ENCODE measurements around the gene LSM14A.
A peak's percentile ranks its signal among the peaks of the same experiment; 100 is the strongest.
"Not testable (repeated sequence)": the region's sequence is repeated elsewhere in the genome, so short reads cannot be mapped to it uniquely, and the experiment has no call there.

LSM14A gene

GRCh38 chr19:34193439-34193838 is 21.1 kb downstream of the LSM14A start:
- DNase-seq: no peak

DNA sequence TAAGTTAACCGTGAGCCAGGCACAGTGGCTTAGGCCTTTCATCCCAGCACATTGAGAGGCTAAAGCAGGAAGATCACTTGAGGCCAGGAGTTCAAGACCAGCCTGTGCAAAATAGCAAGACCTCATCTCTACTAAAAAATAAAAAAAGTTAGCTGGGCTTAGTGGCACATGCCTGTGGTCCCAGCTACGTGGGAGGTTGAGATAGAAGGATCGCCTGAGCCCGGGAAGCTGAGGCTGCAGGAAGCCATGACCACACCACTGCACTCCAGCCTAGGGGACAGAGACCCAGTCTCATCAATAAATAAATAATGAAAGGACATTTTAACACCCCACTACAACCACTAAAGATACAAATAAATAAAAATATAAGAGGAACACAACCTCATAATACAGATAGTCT is 21.6 kb downstream of the LSM14A start:
- no peak for DNase-seq

DNA sequence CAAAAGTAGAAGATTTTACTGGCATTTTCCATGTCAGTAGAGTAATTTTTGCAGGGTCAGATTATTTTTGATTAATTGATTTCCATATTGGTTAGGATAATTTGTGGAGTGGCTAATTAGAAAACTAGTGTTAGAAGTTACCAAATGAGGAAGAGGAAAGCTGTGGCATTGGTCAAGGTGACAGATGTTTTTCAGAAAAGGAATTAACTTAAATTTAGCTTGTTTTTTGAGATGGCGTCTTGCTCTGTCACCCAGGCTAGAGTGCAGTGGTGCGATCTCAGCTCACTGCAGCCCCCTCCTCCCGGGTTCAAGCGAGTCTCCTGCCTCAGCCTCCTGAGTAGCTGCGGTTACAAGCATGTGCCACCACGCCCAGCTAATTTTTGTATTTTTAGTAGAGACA is 28.8 kb downstream of the LSM14A start:
- DNase-seq: no peak

DNA sequence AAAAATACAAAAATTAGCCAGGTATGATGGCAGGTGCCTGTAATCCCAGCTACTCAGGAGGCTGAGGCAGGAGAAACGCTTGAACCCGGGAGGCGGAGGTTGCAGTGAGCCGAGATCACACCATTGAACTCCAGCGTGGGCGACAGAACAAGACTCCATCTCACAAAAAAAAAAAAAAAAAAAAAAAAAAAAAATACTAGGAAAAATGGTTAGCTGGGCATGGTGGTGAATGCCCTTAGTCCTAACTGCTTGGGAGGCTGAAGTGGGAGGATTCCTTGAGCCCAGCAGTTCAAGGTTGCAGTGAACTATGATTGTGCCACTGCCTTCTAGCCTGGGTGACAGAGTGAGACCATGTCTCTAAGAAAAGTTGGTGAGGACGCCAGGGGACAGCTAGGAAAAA is 33.0 kb downstream of the LSM14A start:
- not testable (repeated sequence) for DNase-seq

- no peak for DNase-seq
Measured at GRCh38 chr19:34208291-34208884, 36.1 kb downstream of the LSM14A start.

DNA sequence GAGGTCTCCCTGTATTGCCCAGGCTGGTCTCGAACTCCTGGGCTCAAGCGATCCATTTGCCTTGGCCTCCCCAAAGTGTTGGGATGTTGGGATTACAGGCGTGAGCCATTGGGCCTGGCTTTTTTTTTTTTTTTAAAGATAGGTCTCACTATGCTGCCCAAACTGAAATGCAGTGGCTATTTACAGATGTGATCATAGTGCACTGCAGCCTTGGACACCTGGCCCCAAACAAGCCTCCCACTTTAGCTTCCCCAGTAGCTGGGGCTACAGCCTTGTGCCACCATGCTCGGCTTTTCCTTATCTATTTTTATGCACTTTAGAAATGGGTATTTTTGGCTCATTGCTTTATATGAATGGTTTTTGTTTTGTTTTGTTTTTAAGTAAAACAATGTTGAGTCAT is 37.4 kb downstream of the LSM14A start:
- DNase-seq: no peak

DNA sequence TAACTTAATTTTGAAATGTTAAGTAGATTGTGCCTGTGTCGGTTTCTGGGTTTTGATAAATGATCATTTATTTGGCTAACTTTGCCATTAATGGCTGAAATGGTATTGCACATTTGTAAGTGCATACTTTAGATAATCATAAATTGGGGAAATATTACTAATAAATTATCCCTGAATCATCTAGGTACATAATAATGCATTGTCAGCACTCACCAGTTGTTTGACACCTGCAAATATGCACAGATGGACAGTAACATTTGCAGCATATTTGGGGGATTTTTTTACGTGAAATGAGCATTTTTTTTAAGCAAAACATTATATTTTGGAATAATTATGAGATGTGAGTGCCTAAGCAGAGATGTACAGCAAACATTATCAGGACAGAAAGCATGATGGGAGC is 41.0 kb downstream of the LSM14A start:
- no peak for DNase-seq

GRCh38 chr19:34214040-34214439 is 41.7 kb downstream of the LSM14A start:
- DNase-seq: no peak

- DNase-seq: no peak
Measured at GRCh38 chr19:34215006-34215665, 42.8 kb downstream of the LSM14A start.

GRCh38 chr19:34215666-34216038 is 43.3 kb downstream of the LSM14A start:
- no peak for DNase-seq

DNA sequence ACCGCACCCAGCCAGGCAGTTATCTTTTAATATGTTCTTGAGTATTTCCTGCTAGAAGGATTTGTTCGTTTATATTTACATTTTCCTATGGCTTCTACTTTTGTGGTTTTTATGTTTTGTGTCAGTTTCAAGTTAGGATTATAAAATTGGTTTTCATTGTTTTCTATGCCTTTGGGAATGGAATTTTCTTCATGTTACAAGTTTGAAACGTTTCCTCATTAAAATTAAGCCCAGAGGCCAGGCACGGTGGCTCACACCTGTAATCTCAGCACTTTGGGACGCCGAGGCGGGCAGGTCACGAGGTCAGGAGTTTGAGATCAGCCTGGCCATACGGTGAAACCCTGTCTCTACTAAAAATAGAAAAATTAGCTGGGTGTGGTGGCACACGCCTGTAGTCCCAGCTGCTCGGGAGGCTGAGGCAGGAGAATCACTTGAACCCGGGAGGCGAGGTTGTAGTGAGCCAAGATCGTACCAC is 44.5 kb downstream of the LSM14A start:
- DNase-seq: not testable (repeated sequence)

DNA sequence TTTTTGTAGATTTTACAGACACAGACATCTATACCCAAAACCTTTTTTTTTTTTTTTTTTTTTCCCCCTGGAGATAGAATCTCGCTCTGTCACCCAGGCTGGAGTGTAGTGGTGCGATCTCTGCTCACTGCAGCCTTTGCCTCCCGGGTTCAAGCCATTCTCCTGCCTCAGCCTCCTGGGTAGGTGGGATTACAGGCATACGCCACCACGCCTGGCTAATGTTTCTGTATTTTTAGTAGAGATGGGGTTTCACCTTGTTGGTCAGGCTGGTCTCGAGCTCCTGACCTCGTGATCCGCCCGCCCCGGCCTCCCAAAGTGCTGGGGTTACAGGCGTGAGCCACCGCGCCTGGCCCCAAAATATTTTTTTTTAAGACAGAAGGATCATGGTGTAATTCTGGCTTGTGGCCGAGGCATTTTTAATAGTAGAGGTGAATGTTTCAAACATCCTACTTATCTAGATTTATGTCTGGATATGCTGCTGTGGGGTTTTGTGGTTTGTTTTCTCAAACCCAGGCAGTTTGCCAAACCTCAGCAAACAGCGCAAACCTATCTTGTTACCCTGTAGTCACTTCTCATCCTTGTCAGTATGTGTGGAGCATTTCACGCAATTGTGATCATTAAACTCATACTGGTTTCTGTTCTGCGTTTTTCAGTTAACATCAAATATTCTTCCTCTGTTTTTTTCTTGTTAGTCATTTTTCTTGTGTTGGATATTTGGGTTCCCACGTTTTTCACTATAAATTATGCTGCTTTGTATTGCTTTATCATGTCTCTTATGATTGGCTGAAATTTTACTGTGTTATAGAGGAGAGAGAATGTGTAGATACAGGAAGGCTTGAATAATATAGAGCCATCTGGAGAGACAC is 45.9 kb downstream of the LSM14A start:
- peak; percentile 86 for DNase-seq

DNA sequence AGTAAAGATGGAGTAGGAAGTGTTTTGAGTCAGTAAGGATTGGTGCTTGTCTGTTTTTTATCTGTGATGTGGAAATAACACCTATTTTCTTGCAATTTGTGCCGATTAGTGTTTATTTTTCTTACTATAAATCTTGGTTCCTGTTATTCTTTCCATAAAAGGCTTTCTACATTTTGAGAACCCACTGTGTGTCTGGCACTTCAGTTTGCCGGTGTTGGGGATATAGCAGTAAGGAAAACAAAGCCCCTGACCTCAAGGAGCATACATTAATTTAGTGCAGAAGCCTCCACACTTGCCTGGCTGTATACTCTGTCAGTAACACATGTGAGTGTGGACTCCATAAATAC is 46.5 kb downstream of the LSM14A start:
- no peak for DNase-seq

DNA sequence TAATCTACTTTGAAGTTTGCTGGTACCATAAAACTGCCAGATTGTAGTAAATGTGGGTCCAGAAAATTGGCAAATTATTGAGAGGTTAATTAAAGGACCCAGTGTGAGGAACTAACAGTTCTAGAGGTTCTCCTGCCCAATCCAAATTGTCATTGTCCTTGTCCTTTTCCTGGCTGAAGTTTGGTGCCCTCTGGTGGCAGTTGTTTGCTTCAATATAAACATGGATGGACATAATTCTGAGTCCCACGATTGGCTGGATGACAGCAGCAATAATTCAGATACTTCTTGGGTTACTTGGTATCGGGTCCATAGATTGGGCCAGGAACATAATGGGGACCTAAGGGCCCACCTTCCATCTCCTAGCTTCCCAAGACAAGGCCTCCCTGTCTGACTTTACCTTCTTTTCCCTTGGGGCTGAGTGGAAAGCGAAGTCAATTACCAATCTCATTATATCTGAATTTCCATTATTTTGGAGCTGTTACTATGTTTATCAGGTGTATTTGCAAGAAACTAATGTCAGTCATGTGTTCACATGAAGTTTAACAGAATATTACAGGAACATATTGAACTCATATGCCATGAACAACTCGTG is 48.3 kb downstream of the LSM14A start:
- DNase-seq: peak; percentile 5

DNA sequence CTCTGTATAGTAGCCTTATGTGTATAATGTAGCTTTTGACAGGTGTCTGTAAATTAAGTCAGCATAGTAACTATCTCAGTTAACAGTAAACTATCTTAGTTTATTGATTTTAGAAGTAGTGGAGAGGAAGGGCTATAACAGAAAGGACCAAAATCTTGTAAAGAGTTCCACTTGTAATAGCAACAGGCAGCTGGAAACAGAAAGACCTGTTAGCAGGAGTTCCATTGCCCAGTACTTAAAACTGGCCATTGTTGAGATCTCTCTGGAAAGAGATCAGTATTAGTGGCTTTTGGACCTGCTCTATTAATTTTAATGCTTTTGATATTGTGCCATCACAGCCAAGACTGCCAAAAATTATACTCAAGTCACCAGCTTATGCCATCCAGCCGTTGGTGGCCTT is 50.1 kb downstream of the LSM14A start:
- no peak for DNase-seq

DNA sequence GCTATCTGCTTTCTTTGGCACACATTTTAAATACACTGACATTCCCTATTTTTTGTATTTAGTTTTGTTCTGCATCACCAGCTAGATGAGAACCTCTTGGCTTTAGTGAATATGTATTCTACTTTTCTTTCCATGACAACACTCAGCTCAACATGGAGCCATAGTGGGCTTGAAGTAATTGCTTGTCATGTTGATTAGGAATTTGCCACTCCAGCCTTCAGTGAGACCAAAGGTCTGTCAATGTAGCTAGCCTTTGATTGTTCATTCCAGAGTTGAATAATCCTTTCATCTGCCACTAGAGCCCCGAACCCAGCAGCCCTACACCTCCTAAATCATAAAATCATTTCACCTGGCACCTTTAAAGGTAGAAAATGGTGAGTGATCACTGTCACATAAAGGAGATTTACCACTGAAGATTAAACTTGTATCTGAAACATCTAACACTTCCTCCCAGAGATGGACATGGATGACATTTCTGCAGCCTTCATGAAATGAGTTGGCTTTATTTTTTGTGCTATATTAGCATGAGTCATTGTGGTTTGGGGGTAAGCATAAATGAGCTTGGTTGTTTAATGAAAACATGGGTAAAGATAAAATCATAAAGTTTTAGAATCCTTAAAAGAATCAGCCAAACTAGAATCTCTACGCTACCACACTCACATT is 52.8 kb downstream of the LSM14A start:
- DNase-seq: no peak

- DNase-seq: no peak
Measured at GRCh38 chr19:34225659-34226015, 53.3 kb downstream of the LSM14A start.

DNA sequence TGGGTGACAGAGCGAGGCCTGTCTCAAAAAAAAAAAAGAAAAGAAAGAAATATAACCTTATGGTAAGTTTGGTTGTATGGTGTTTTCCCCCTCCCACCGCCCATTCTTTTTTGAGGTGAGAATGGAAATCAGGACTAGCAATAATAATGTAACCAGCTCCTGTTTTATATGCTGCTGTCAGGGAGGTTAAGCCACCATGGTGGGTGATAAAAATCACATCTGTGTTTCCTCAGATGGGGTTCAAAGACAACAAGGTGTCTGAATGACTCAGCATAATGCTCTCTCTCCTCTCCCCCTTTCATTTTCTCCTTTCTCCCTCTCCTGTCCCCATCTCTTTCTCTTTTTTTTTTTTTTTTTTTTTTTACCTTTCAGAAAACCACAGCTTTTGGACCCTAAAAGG is 53.7 kb downstream of the LSM14A start:
- DNase-seq: no peak

DNA sequence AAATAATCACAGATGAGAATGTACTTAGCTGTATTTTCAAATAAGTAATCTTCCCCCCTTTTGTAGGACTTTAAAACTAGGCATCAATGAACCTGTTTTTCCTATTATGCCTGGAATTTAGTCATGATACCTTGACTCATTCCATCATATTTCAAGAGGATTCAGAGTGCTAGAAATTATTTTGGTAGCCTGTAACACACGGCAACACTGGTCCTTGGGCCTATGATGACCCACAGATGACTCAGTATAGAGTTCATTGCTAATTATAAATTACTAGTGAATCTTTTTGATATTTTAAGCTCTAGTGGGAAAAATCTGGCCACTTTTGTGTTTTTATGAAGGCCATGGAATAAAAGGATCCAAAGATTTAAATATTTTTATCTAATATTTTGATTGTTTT is 56.0 kb downstream of the LSM14A start:
- no peak for DNase-seq

DNA sequence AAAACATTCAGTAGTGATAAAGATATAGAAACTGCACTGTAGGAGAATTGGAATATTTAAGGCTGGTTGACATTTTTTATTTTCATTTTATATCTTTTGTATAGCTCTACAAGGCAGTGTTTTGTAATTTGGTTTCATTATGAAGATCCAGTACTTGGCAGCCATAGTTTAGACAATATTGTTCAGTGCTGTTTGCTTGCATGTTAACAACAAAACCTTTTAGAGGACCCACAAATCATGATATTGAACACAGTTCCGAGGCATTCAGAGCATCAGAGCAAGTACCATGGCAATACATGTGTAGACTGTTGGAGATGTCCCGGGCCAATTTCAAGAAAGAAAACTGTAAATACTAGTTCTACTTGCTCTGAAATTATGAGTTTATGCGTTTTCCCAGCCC is 56.5 kb downstream of the LSM14A start:
- DNase-seq: no peak

- no peak for DNase-seq
Measured at GRCh38 chr19:34229721-34230120, 57.4 kb downstream of the LSM14A start.

DNA sequence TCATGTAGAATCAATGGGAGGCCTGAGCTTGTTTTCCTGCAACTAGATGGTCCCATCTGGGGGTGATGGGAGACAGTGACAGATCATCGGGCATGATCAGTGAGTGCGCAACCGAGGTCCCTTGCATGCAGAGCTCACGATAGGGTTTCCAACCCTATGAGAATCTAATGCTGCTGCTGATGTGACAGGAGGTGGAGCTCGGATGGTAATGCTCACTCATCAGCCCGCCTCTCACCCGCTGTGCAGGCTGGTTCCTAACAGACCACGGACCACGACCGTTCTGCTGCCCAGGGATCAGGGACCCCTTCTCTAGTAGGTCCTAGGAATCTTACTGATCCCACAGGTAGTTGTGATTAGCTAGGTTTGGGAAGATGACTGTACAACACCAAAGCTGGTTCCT is 58.5 kb downstream of the LSM14A start:
- no peak for DNase-seq

- DNase-seq: no peak
Measured at GRCh38 chr19:34231439-34231838, 59.1 kb downstream of the LSM14A start.

Measured in GF-D8 (cell line).